ENCODE data around the gene PDZD4. TPM values are rescaled to one million over a fixed set of nuclear protein-coding genes. Genes with fewer than 3 reads are reported as not detected.

The PDZD4 gene
- total and polyA plus RNA-seq, 8 donors = 2.1 to 11.1 (median 5.2) TPM

- Histone ChIP-seq H3K9me3 (peaks cover 0 to 13% (median 3%) of the 10 kb centered on the region in 4 donors), H3K4me3 (no peak overlapping the region), H3K4me1 (no peaks in the 10 kb centered on the region), H3K27ac (no peak overlapping the region), H3K27me3 (peaks cover 0 to 5% (median 0%) of the 10 kb centered on the region in 3 donors), H3K36me3 (peaks cover 0 to 5% (median 0%) of the 10 kb centered on the region in 4 donors)
- intact Hi-C loops (cut with DNase I; ENCODE audit: low total_unique reads) = no loop called here
- 86 to 92% (median 87%) methylated on average over 5 to 19 of the region's 19 CpGs for WGBS, 5 donors
- TF ChIP-seq POLR2A (IDR thresholded peaks at IDR 0.05) (no peak), POLR2AphosphoS5 (IDR thresholded peaks at IDR 0.05) (no peak), CTCF (IDR thresholded peaks at IDR 0.05) (no peak), EP300 (IDR thresholded peaks at IDR 0.05) (no peak)
- no peak for DNase-seq
These were observed 22.4 kb downstream of the PDZD4 start for GRCh38 chrX:153807976-153808375.

GRCh38 chrX:153806999-153807575 is 23.3 kb downstream of the PDZD4 start:
- TF ChIP-seq CTCF (IDR thresholded peaks at IDR 0.05) (no peak), EP300 (IDR thresholded peaks at IDR 0.05) (no peak), POLR2A (IDR thresholded peaks at IDR 0.05) (no peak), POLR2AphosphoS5 (IDR thresholded peaks at IDR 0.05) (no peak)
- peaks cover 0 to 9% (median 0%) of the 10 kb centered on the region in 4 donors for H3K9me3 ChIP-seq
- H3K4me1 ChIP-seq = no peaks in the 10 kb centered on the region
- peaks cover 0 to 5% (median 0%) of the 10 kb centered on the region in 4 donors for H3K36me3 ChIP-seq
- intact Hi-C loops (cut with DNase I; ENCODE audit: low total_unique reads) = no loop called here
- WGBS, 5 donors = 81 to 91% (median 85%) methylated on average over 7 to 28 of the region's 28 CpGs
- no peak overlapping the region for H3K4me3 ChIP-seq
- DNase-seq = no peak
- no peak overlapping the region for H3K27ac ChIP-seq
- H3K27me3 ChIP-seq = no peaks in the 10 kb centered on the region

GRCh38 chrX:153805436-153805835 is 24.9 kb downstream of the PDZD4 start:
- no peak overlapping the region for H3K27ac ChIP-seq
- intact Hi-C loops (cut with DNase I; ENCODE audit: low total_unique reads) = no loop called here
- no peaks in the 10 kb centered on the region for H3K27me3 ChIP-seq
- TF ChIP-seq POLR2AphosphoS5 (IDR thresholded peaks at IDR 0.05) (no peak), CTCF (IDR thresholded peaks at IDR 0.05) (no peak), POLR2A (IDR thresholded peaks at IDR 0.05) (no peak), EP300 (IDR thresholded peaks at IDR 0.05) (no peak)
- no peak overlapping the region for H3K4me3 ChIP-seq
- peaks cover 0 to 5% (median 0%) of the 10 kb centered on the region in 4 donors for H3K36me3 ChIP-seq
- peaks cover 0 to 7% (median 0%) of the 10 kb centered on the region in 4 donors for H3K9me3 ChIP-seq
- DNase-seq = no peak
- WGBS, 5 donors = 60 to 92% (median 81%) methylated on average over 2 to 13 of the region's 13 CpGs
- H3K4me1 ChIP-seq = no peaks in the 10 kb centered on the region

- peaks cover 0 to 5% (median 0%) of the 10 kb centered on the region in 4 donors for H3K36me3 ChIP-seq
- no peaks in the 10 kb centered on the region for H3K9me3 ChIP-seq
- no peaks in the 10 kb centered on the region for H3K4me1 ChIP-seq
- DNase-seq = no peak
- intact Hi-C loops (cut with DNase I; ENCODE audit: low total_unique reads) = no loop called here
- no peaks in the 10 kb centered on the region for H3K27me3 ChIP-seq
- no peak for TF ChIP-seq CTCF (IDR thresholded peaks at IDR 0.05)
- TF ChIP-seq POLR2A (IDR thresholded peaks at IDR 0.05) = no peak
- no peak for TF ChIP-seq POLR2AphosphoS5 (IDR thresholded peaks at IDR 0.05)
- no peak for TF ChIP-seq EP300 (IDR thresholded peaks at IDR 0.05)
- H3K4me3 ChIP-seq = no peak overlapping the region
- no peak overlapping the region for H3K27ac ChIP-seq
- 89 to 94% (median 92%) methylated on average over 9 to 25 of the region's 25 CpGs for whole genome bisulfite sequencing, 5 donors
These were observed 25.7 kb downstream of the PDZD4 start for GRCh38 chrX:153804621-153805020.

All from stomach (tissue), 9 donors.